Testis (tissue), 3 donors: ENCODE results near the gene GUCY2D. TPM values are rescaled to one million over a fixed set of nuclear protein-coding genes. Genes with fewer than 3 reads are reported as not detected.

Source experiments
- DNase-seq: peaks from one replicate; pipeline ENCODE4 v3.0.0-alpha.2; 2019
- H3K27ac ChIP-seq, 2 donors: fragments of 200-600 bp; sonication (generic); one replicate each; pipeline ENCODE4 v1.5.1; 2019
- H3K27me3 ChIP-seq: fragments of 200-600 bp; sonication (generic); one replicate; pipeline ENCODE4 v1.5.1; 2019
- H3K36me3 ChIP-seq: fragments of 200-600 bp; sonication (generic); one replicate; pipeline ENCODE4 v1.5.1; 2017; ENCODE audit warnings: low read depth; ENCODE audit errors: missing control alignments
- H3K4me1 ChIP-seq: fragments of 200-600 bp; sonication (generic); one replicate; pipeline ENCODE4 v1.5.1; 2019
- H3K4me3 ChIP-seq, 2 donors: fragments of 200-600 bp; sonication (generic); one replicate each; pipeline ENCODE4 v1.5.1; 2017 to 2019
- H3K9me3 ChIP-seq: fragments of 200-600 bp; sonication (generic); one replicate; pipeline ENCODE4 v1.5.1; 2017
- POLR2A ChIP-seq: fragments of 450-650 bp; IDR thresholded peaks from one replicate; pipeline ENCODE4 v1.6.1; 2017; ENCODE audit warnings: antibody characterized with exemption, mild to moderate bottlenecking, moderate library complexity
- WGBS, 2 donors: methylation state at CpG; one replicate each; pipeline ENCODE4 v1.1.5; 2018; 5-methylcytosine and 5-hydroxymethylcytosine counted together
- intact Hi-C: fragments of 100-400 bp; cut with DNase I; formaldehyde crosslinking; loops from one replicate; pipeline ENCODE4 v1.15.1; 2023; ENCODE audit warnings: low total_unique reads
- polyA plus RNA-seq: library from polyadenylated mRNA; stranded (reverse); fragments of 350-450 nt; fragmentation: Illumina TruSeq; extraction: RNeasy Lipid Tissue Mini Kit (QIAGEN cat#74804); gene quantifications from one replicate; pipeline ENCODE4 v1.2.3, GENCODE V29; 2014; ENCODE audit warnings: low read depth, low replicate concordance; ENCODE audit not compliant: insufficient read depth
- total RNA-seq, 2 donors: library from RNA; depleted of rRNA; stranded (reverse); fragments of >200 nt; gene quantifications; one replicate each; pipeline ENCODE4 v1.2.3, GENCODE V29; 2016
- TF ChIP-seq, protein P1 (sequence below), 3 experiments: fragments of 450-650 bp in 2 of 3; fragments of 200-600 bp in 1 of 3; sonication (generic) in 1 of 3; IDR thresholded peaks; one replicate each; pipeline ENCODE4 v1.5.1; 2016 to 2019; ENCODE audit warnings: antibody characterized with exemption in 3 of 3, mild to moderate bottlenecking in 2 of 3, moderate library complexity in 1 of 3

GUCY2D gene
- total and polyA plus RNA-seq, 3 donors from 2014 or later: 1.3 to 2.4 (median 1.7) TPM

DNA sequence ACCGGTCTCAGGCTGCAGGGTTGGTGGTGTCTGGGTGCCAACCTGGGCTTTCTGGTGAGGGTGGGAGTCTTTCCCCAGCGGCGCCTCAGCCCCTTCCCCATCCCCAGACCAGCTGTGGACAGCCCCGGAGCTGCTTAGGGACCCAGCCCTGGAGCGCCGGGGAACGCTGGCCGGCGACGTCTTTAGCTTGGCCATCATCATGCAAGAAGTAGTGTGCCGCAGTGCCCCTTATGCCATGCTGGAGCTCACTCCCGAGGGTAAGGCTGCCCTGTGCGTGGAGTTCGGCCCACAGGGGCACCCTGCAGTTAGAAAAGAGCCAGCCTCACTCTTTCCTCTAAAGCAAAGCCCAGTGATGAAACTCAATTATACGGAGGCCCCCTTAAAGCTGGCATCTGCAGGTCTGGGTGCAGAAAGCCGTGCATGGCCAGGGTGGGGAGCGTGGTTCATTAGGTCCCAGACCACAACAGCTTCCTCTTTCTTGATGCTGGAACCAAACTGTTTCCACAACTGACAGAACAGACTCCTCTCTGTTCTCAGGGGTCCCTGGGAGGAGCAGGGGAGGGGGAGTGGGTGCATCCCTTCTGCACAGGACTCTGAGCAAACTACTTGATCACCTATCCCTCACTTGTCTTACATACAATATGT, 10.7 kb downstream of the GUCY2D start:
- no peaks in the 10 kb centered on the region for H3K36me3 ChIP-seq
- intact Hi-C loops: no loop called here
- TF ChIP-seq POLR2A: no peak
- TF ChIP-seq, protein P1, sequence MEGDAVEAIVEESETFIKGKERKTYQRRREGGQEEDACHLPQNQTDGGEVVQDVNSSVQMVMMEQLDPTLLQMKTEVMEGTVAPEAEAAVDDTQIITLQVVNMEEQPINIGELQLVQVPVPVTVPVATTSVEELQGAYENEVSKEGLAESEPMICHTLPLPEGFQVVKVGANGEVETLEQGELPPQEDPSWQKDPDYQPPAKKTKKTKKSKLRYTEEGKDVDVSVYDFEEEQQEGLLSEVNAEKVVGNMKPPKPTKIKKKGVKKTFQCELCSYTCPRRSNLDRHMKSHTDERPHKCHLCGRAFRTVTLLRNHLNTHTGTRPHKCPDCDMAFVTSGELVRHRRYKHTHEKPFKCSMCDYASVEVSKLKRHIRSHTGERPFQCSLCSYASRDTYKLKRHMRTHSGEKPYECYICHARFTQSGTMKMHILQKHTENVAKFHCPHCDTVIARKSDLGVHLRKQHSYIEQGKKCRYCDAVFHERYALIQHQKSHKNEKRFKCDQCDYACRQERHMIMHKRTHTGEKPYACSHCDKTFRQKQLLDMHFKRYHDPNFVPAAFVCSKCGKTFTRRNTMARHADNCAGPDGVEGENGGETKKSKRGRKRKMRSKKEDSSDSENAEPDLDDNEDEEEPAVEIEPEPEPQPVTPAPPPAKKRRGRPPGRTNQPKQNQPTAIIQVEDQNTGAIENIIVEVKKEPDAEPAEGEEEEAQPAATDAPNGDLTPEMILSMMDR (IDR thresholded peaks at IDR 0.05): no peak
- WGBS, 2 donors: 37 to 85% methylated on average over 2 to 17 of the region's 17 CpGs
- H3K9me3 ChIP-seq: no peaks in the 10 kb centered on the region
- no peak for DNase-seq
- H3K27ac ChIP-seq: no peak overlapping the region
- H3K27me3 ChIP-seq: no peaks in the 10 kb centered on the region
- peaks cover 8% of the 10 kb centered on the region for H3K4me1 ChIP-seq
- H3K4me3 ChIP-seq: no peak overlapping the region

DNA sequence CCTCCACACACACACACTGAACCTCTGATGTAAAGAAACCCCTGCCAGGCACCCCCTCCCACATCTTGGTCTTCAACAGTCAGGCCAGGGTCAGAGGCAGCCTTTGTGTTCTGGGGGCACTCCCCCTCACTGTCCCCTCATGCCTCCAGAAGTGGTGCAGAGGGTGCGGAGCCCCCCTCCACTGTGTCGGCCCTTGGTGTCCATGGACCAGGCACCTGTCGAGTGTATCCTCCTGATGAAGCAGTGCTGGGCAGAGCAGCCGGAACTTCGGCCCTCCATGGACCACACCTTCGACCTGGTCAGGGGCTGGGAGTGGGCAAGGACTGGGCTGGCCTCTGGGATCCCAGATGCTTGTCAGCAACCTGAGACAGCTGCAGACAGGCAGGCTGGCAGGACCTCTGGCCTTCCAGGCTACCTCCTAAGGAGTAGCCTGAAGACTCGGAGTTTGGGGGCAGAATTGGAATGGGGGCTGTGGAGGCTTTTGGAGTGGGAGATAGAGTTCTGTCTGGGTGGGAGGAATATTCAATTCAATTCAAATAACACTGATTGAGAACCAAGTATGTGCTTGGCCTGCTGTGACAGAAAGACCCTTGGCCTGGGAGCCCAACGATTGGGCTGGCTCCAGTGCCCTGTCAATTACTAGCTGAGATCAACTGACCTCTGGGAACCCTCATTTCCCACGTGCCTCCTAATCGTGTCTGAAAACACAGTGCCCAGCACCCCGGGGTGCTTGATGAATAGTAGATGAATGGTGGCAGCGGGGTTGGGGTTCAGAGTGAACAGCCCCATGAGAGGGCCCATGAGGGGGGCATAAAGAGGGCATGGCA, 11.5 kb downstream of the GUCY2D start:
- Histone ChIP-seq H3K4me1 (peaks cover 8% of the 10 kb centered on the region), H3K27ac (no peak overlapping the region), H3K36me3 (no peaks in the 10 kb centered on the region), H3K4me3 (no peak overlapping the region), H3K9me3 (no peaks in the 10 kb centered on the region), H3K27me3 (no peaks in the 10 kb centered on the region)
- WGBS, 2 donors: 79 to 92% methylated on average over 8 to 12 of the region's 12 CpGs
- no peak for DNase-seq
- intact Hi-C loops: no loop called here
- TF ChIP-seq, protein P1 (IDR thresholded peaks at IDR 0.05): no peak
- TF ChIP-seq POLR2A: no peak

GRCh38 chr17:8014558-8014850, 12.1 kb downstream of the GUCY2D start:
- Histone ChIP-seq H3K4me3 (no peak overlapping the region), H3K9me3 (no peaks in the 10 kb centered on the region), H3K27me3 (no peaks in the 10 kb centered on the region), H3K4me1 (peaks cover 8% of the 10 kb centered on the region), H3K36me3 (no peaks in the 10 kb centered on the region), H3K27ac (no peak overlapping the region)
- WGBS, 2 donors: 84 to 85% methylated on average over 9 of the region's 9 CpGs
- TF ChIP-seq, protein P1 (IDR thresholded peaks at IDR 0.05): no peak
- TF ChIP-seq POLR2A: no peak
- intact Hi-C loops: no loop called here
- no peak for DNase-seq

- Histone ChIP-seq H3K27ac (no peak overlapping the region), H3K9me3 (no peaks in the 10 kb centered on the region), H3K27me3 (no peaks in the 10 kb centered on the region), H3K4me1 (peaks cover 8% of the 10 kb centered on the region), H3K4me3 (peak overlapping the region; percentile 27 to 34), H3K36me3 (no peaks in the 10 kb centered on the region)
- TF ChIP-seq POLR2A: no peak
- intact Hi-C loops: no loop called here
- WGBS, 2 donors: 59 to 68% methylated on average over 11 to 44 of the region's 44 CpGs
- no peak for DNase-seq
Observed at GRCh38 chr17:8015236-8015956, 13.0 kb downstream of the GUCY2D start.

- Histone ChIP-seq H3K27ac (no peak overlapping the region), H3K36me3 (no peaks in the 10 kb centered on the region), H3K9me3 (no peaks in the 10 kb centered on the region), H3K4me3 (peak overlapping the region; percentile 27 to 34), H3K4me1 (peaks cover 8% of the 10 kb centered on the region), H3K27me3 (no peaks in the 10 kb centered on the region)
- TF ChIP-seq, protein P1 (IDR thresholded peaks at IDR 0.05): no peak
- no peak for TF ChIP-seq POLR2A
- WGBS, 2 donors: 1 to 3% methylated on average over 11 to 31 of the region's 46 CpGs
- DNase-seq: no peak
- intact Hi-C loops: no loop called here
Observed at GRCh38 chr17:8015957-8016631, 13.7 kb downstream of the GUCY2D start.
